ENCODE measurements around the gene MKRN2.

Gene MKRN2

GRCh38 chr3:12603969-12604368 is 47.1 kb downstream of the MKRN2 start:
- DNase-seq (ENCODE audit: low read depth) = no peak
- TF ChIP-seq MAX (IDR thresholded peaks at IDR 0.05; ENCODE audit: low read depth, low read length) (no peak), MYC (IDR thresholded peaks at IDR 0.05; ENCODE audit: low read depth, low read length) (no peak), POLR2A (IDR thresholded peaks at IDR 0.05; ENCODE audit: extremely low read depth, insufficient read length) (no peak), CTCF (IDR thresholded peaks at IDR 0.05; ENCODE audit: low read depth, low read length) (no peak)
- H3K4me3 ChIP-seq (ENCODE audit: low read depth, low read length) = no peak overlapping the region

GRCh38 chr3:12608376-12608775 is 51.5 kb downstream of the MKRN2 start:
- H3K4me3 ChIP-seq (ENCODE audit: low read depth, low read length) = no peak overlapping the region
- TF ChIP-seq MAX (IDR thresholded peaks at IDR 0.05; ENCODE audit: low read depth, low read length) (no peak), POLR2A (IDR thresholded peaks at IDR 0.05; ENCODE audit: extremely low read depth, insufficient read length) (no peak), MYC (IDR thresholded peaks at IDR 0.05; ENCODE audit: low read depth, low read length) (no peak), CTCF (IDR thresholded peaks at IDR 0.05; ENCODE audit: low read depth, low read length) (no peak)
- DNase-seq (ENCODE audit: low read depth) = no peak

- no peak overlapping the region for H3K4me3 ChIP-seq (ENCODE audit: low read depth, low read length)
- DNase-seq (ENCODE audit: low read depth) = no peak
- TF ChIP-seq POLR2A (IDR thresholded peaks at IDR 0.05; ENCODE audit: extremely low read depth, insufficient read length) (no peak), CTCF (IDR thresholded peaks at IDR 0.05; ENCODE audit: low read depth, low read length) (no peak), MAX (IDR thresholded peaks at IDR 0.05; ENCODE audit: low read depth, low read length) (no peak), MYC (IDR thresholded peaks at IDR 0.05; ENCODE audit: low read depth, low read length) (no peak)
Observed at GRCh38 chr3:12611117-12611516, 54.2 kb downstream of the MKRN2 start.

GRCh38 chr3:12612514-12613226 is 55.8 kb downstream of the MKRN2 start:
- TF ChIP-seq CTCF (IDR thresholded peaks at IDR 0.05; ENCODE audit: low read depth, low read length) = no peak
- TF ChIP-seq MYC (IDR thresholded peaks at IDR 0.05; ENCODE audit: low read depth, low read length) = no peak
- no peak for TF ChIP-seq MAX (IDR thresholded peaks at IDR 0.05; ENCODE audit: low read depth, low read length)
- no peak for TF ChIP-seq POLR2A (IDR thresholded peaks at IDR 0.05; ENCODE audit: extremely low read depth, insufficient read length)
- no peak overlapping the region for H3K4me3 ChIP-seq (ENCODE audit: low read depth, low read length)
- DNase-seq (ENCODE audit: low read depth) = no peak

- no peak overlapping the region for H3K4me3 ChIP-seq (ENCODE audit: low read depth, low read length)
- no peak for DNase-seq (ENCODE audit: low read depth)
- TF ChIP-seq MAX (IDR thresholded peaks at IDR 0.05; ENCODE audit: low read depth, low read length) = no peak
- TF ChIP-seq CTCF (IDR thresholded peaks at IDR 0.05; ENCODE audit: low read depth, low read length) = no peak
- TF ChIP-seq POLR2A (IDR thresholded peaks at IDR 0.05; ENCODE audit: extremely low read depth, insufficient read length) = no peak
- TF ChIP-seq MYC (IDR thresholded peaks at IDR 0.05; ENCODE audit: low read depth, low read length) = no peak
Observed at GRCh38 chr3:12613250-12613649, 56.4 kb downstream of the MKRN2 start.

All from NB4 (cell line).